Parietal lobe (tissue), 1 donor: ENCODE measurements around the gene SYT6. TPM values are rescaled to one million over a fixed set of nuclear protein-coding genes. Genes with fewer than 3 reads are reported as not detected.

ENCODE experiments used
- total RNA-seq: library from RNA; depleted of rRNA; stranded (reverse); fragments of >200 nt; gene quantifications from one replicate; pipeline ENCODE4 v1.2.3, GENCODE V29; 2014

Gene SYT6
- 21.3 TPM for total RNA-seq

GRCh38 chr1:114153261-114154145 is at the start of gene SYT6:
Gene SYT6, minus strand, starts transcription at chr1:114153869. Its CDS starts 97 bp downstream, at chr1:114153772.

Other genes starting within 250 kb of the SYT6 start
- 56.0 TPM for gene AP4B1, start 249.1 kb downstream of the SYT6 start, total RNA-seq
- gene DCLRE1B, start 248.5 kb downstream of the SYT6 start, total RNA-seq, result 7.5 TPM
- gene HIPK1, start 224.5 kb downstream of the SYT6 start, total RNA-seq, result 48.5 TPM
- 8.1 TPM for gene OLFML3, start 174.4 kb downstream of the SYT6 start, total RNA-seq